GM21367 (cell line): Measurements from ENCODE around the gene ANKRD44.
"Not testable (repeated sequence)": the region's sequence is repeated elsewhere in the genome, so short reads cannot be mapped to it uniquely, and the experiment has no call there.

Source experiments
- ATAC-seq: cut with Tn5 transposase; IDR thresholded peaks from one replicate; pipeline ENCODE4 v1.9.1; 2021; ENCODE audit not compliant: unreplicated experiment

The ANKRD44 gene

GRCh38 chr2:197310271-197310985, at the start of gene ANKRD44:
TSS of gene ANKRD44 (minus strand) at chr2:197310780. CDS start at chr2:197310604, 176 bp downstream.
- ATAC-seq = peak; percentile 59

- no peak for ATAC-seq
These were observed 49.3 kb upstream of the ANKRD44 start for GRCh38 chr2:197359859-197360258.

- no peak for ATAC-seq
These were observed 48.4 kb upstream of the ANKRD44 start for GRCh38 chr2:197358931-197359330.

- no peak for ATAC-seq
These were observed 47.4 kb upstream of the ANKRD44 start for GRCh38 chr2:197357986-197358385.

- ATAC-seq = no peak
These were observed 45.6 kb upstream of the ANKRD44 start for GRCh38 chr2:197356136-197356535.

- ATAC-seq = no peak
These were observed 43.6 kb upstream of the ANKRD44 start for GRCh38 chr2:197354169-197354558.

GRCh38 chr2:197353393-197354168, 43.0 kb upstream of the ANKRD44 start:
- no peak for ATAC-seq

GRCh38 chr2:197349699-197350098, 39.1 kb upstream of the ANKRD44 start:
- no peak for ATAC-seq

GRCh38 chr2:197348721-197349360, 38.3 kb upstream of the ANKRD44 start:
- ATAC-seq = no peak

- no peak for ATAC-seq
These were observed 35.3 kb upstream of the ANKRD44 start for GRCh38 chr2:197345846-197346370.

GRCh38 chr2:197343968-197344367, 33.4 kb upstream of the ANKRD44 start:
- ATAC-seq = not testable (repeated sequence)

GRCh38 chr2:197340591-197340990, 30.0 kb upstream of the ANKRD44 start:
- no peak for ATAC-seq

- no peak for ATAC-seq
These were observed 29.1 kb upstream of the ANKRD44 start for GRCh38 chr2:197339496-197340220.

- ATAC-seq = no peak
These were observed 28.4 kb upstream of the ANKRD44 start for GRCh38 chr2:197339016-197339415.

- no peak for ATAC-seq
These were observed 22.1 kb upstream of the ANKRD44 start for GRCh38 chr2:197332641-197333040.

- ATAC-seq = no peak
These were observed 17.9 kb upstream of the ANKRD44 start for GRCh38 chr2:197328461-197328860.

- ATAC-seq = no peak
These were observed 17.0 kb upstream of the ANKRD44 start for GRCh38 chr2:197327472-197328098.

- ATAC-seq = no peak
These were observed 16.5 kb upstream of the ANKRD44 start for GRCh38 chr2:197327073-197327471.

- ATAC-seq = peak; percentile 70
These were observed 14.2 kb upstream of the ANKRD44 start for GRCh38 chr2:197324801-197325200.
